Calu3 (cell line): Measurements from ENCODE around the gene TTC19. TPM values are rescaled to one million over a fixed set of nuclear protein-coding genes. Genes with fewer than 3 reads are reported as not detected.

Experiments used
- Bru-seq: library from RNA; stranded (reverse); fragments of 400-500 nt; gene quantifications from one replicate; lab custom pipeline; 2021; lab: Mats Ljungman, UMichigan
- BruChase-seq, 2 experiments: library from RNA; stranded (reverse); fragments of 400-500 nt; gene quantifications; one replicate each; lab custom pipeline; 2021; lab: Mats Ljungman, UMichigan
- BruUV-seq: library from RNA; stranded (reverse); fragments of 400-500 nt; replicated peaks from 2 replicates; lab custom pipeline; 2021; lab: Mats Ljungman, UMichigan
- CTCF ChIA-PET: fragments of 300-600 bp; sonication (Branson Sonifier 250); formaldehyde crosslinking; loops from one replicate; lab custom pipeline; 2022; ENCODE audit warnings: antibody characterized with exemption; lab: Charles Lee
- DNase-seq: peaks from one replicate; pipeline ENCODE4 v3.0.0; 2022
- H3K27ac Mint-ChIP-seq: one replicate; pipeline ENCODE4 v1.8.0; 2022; ENCODE audit warnings: mixed read lengths; ENCODE audit not compliant: unreplicated experiment
- H3K27me3 Mint-ChIP-seq: one replicate; pipeline ENCODE4 v1.8.0; 2022; ENCODE audit warnings: mixed read lengths; ENCODE audit not compliant: unreplicated experiment
- H3K36me3 Mint-ChIP-seq: one replicate; pipeline ENCODE4 v1.8.0; 2022; ENCODE audit warnings: mild to moderate bottlenecking, moderate library complexity, mixed read lengths; ENCODE audit not compliant: insufficient read depth, unreplicated experiment
- H3K4me1 Mint-ChIP-seq: one replicate; pipeline ENCODE4 v1.8.0; 2022; ENCODE audit warnings: mild to moderate bottlenecking, low read depth, mixed read lengths; ENCODE audit not compliant: unreplicated experiment
- H3K4me3 Mint-ChIP-seq: one replicate; pipeline ENCODE4 v1.8.0; 2022; ENCODE audit warnings: mild to moderate bottlenecking, low read depth, moderate library complexity, mixed read lengths; ENCODE audit not compliant: unreplicated experiment
- H3K9me3 Mint-ChIP-seq: one replicate; pipeline ENCODE4 v1.8.0; 2022; ENCODE audit warnings: low read depth, mixed read lengths; ENCODE audit not compliant: unreplicated experiment
- CTCF ChIP-seq: fragments of 200-600 bp; IDR thresholded peaks from one replicate; pipeline ENCODE4 v1.8.0; 2022; ENCODE audit warnings: antibody characterized with exemption; ENCODE audit not compliant: unreplicated experiment
- intact Hi-C: fragments of 100-400 bp; cut with micrococcal nuclease; formaldehyde crosslinking; loops from one replicate; pipeline ENCODE4 v1.10.0; 2022; ENCODE audit not compliant: unreplicated experiment
- long read RNA-seq: library from polyadenylated mRNA; stranded (forward); transcript quantifications from one replicate; pipeline ENCODE4 v2.0.0, GENCODE V29; 2022
- total RNA-seq: library from RNA; stranded (reverse); gene quantifications from 2 replicates; pipeline ENCODE4 v1.2.3, GENCODE V29; 2022

TTC19 gene
- total RNA-seq (30.3 and 31.6 TPM in 2 replicates), Bru-seq, nascent RNA (percentile 91 among the genes with signal in this experiment), BruChase-seq, experiment 1, labeled RNA remaining after a 6-hour chase (percentile 83 among the genes with signal in this experiment), BruChase-seq, experiment 2, labeled RNA remaining after a 2-hour chase (percentile 86 among the genes with signal in this experiment)
- long read RNA-seq, transcript TTC19-201 (10 exons, 3,002 nt), result major isoform, 58 of 90 reads
- long read RNA-seq, partial matches to known transcripts, result 8 of 90 reads
- long read RNA-seq, other reads (novel, unspliced or antisense), result 23 of 90 reads

GRCh38 chr17:15999141-15999973 lies at the start of gene TTC19, which contains the start of gene ZSWIM7:
TSS of gene TTC19 (plus strand) at chr17:15999824. CDS start at chr17:15999849, 25 bp downstream.
TSS of gene ZSWIM7 (minus strand) at chr17:15999704. CDS start at chr17:15999594, 110 bp downstream.
- H3K4me1 Mint-ChIP-seq, result peaks cover 16% of the 10 kb centered on the region
- CTCF ChIA-PET, result interaction anchor here (0.9 to 4.0 kb wide), 5 partner anchors 33 to 171 kb away, joined by 3 to 34 read pairs (median 4); partner anchors contain the start of gene ADORA2B
- peaks cover 5% of the 10 kb centered on the region for H3K9me3 Mint-ChIP-seq
- BruUV-seq, result no TSS peak
- peak within 1 kb of the TSS; percentile 76 for H3K4me3 Mint-ChIP-seq
- intact Hi-C loops, result loop anchor here (2.0 kb wide), 1 partner anchor 171 kb away; no protein-coding TSS in a partner anchor
- peaks cover 56% of the 10 kb centered on the region for H3K36me3 Mint-ChIP-seq
- DNase-seq, result peak; percentile 95
- peak within 1 kb of the TSS; percentile 89 for H3K27ac Mint-ChIP-seq
- TF ChIP-seq CTCF, result no peak
- no peaks in the 10 kb centered on the region for H3K27me3 Mint-ChIP-seq

- Mint-ChIP-seq H3K4me3 (no peak overlapping the region), H3K4me1 (peaks cover 27% of the 10 kb centered on the region), H3K27ac (no peak overlapping the region), H3K27me3 (no peaks in the 10 kb centered on the region), H3K9me3 (no peaks in the 10 kb centered on the region), H3K36me3 (peaks cover 47% of the 10 kb centered on the region)
- TF ChIP-seq CTCF, result no peak
- DNase-seq, result no peak
- intact Hi-C loops, result no loop called here
- CTCF ChIA-PET, result no interaction called here
- no TSS peak for BruUV-seq
These were observed 48.1 kb upstream of the TTC19 start for GRCh38 chr17:15951368-15952047.

DNA sequence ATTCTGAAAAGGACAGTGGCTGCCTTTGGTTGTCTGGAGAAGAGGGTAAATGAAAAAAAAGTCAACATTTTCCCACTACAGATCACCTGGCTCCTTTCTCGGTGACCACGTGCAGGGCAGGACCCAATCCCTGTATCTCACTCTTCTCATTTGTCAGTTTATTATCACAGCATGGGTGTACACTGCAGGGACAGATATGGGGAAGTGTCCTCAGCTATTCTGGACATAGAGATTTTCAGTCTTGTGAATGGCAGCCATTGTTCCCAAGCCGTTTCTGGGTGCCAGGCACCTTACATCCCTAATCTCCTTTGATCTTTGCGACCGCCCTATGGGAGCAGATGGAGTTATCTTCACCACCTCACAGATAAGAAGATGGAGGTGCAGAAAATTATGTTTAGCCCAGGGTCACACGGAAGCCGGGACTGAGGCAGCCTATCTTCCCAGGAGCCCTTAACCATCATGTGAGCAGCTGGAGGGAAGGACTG lies 47.5 kb upstream of the TTC19 start:
- Mint-ChIP-seq H3K4me1 (peaks cover 33% of the 10 kb centered on the region), H3K4me3 (no peak overlapping the region), H3K9me3 (no peaks in the 10 kb centered on the region), H3K27me3 (no peaks in the 10 kb centered on the region), H3K27ac (no peak overlapping the region), H3K36me3 (peaks cover 50% of the 10 kb centered on the region)
- no peak for TF ChIP-seq CTCF
- CTCF ChIA-PET, result no interaction called here
- BruUV-seq, result no TSS peak
- intact Hi-C loops, result no loop called here
- no peak for DNase-seq
